Stimulated activated CD4-positive, alpha-beta T cell treated with anti-CD3 and anti-CD28 coated beads, Interleukin-2, amount 100 ng/mL, for 48 hours (primary cell): ENCODE measurements around the gene CAPS.

ENCODE experiments used
- DNase-seq, 2 donors: peaks; one replicate each; pipeline ENCODE4 v3.0.0-alpha.2; 2020

Gene CAPS

GRCh38 chr19:5892772-5893275 lies 21.2 kb upstream of the CAPS start:
- no peak for DNase-seq

- DNase-seq: no peak
Observed at GRCh38 chr19:5893296-5893903, 20.7 kb upstream of the CAPS start.

- DNase-seq: no peak
Observed at GRCh38 chr19:5893907-5894703, 19.9 kb upstream of the CAPS start.

- DNase-seq: no peak
Observed at GRCh38 chr19:5894704-5895349, 19.2 kb upstream of the CAPS start.

- no peak for DNase-seq
Observed at GRCh38 chr19:5895409-5895808, 18.6 kb upstream of the CAPS start.

GRCh38 chr19:5895890-5896289 lies 18.2 kb upstream of the CAPS start:
- no peak for DNase-seq

GRCh38 chr19:5896365-5897076 lies 17.5 kb upstream of the CAPS start:
- DNase-seq: no peak

GRCh38 chr19:5897189-5897969 lies 16.7 kb upstream of the CAPS start:
- DNase-seq: no peak

- no peak for DNase-seq
Observed at GRCh38 chr19:5899728-5900526, 14.1 kb upstream of the CAPS start.

- DNase-seq: no peak
Observed at GRCh38 chr19:5900976-5901375, 13.1 kb upstream of the CAPS start.

GRCh38 chr19:5903056-5903623 lies 10.9 kb upstream of the CAPS start:
- DNase-seq: no peak

GRCh38 chr19:5903624-5904351 lies 10.3 kb upstream of the CAPS start, which contains the start of gene NDUFA11:
NDUFA11 (minus strand) TSS chr19:5903790; CDS start chr19:5903708, 82 bp downstream.
- peak; percentile 95 to 98 for DNase-seq

- peak; percentile 99 for DNase-seq
Observed at GRCh38 chr19:5904352-5905113, 9.5 kb upstream of the CAPS start, which contains the start of gene VMAC. VMAC (plus strand) TSS chr19:5904872; CDS start chr19:5904891, 19 bp downstream.

GRCh38 chr19:5905114-5905778 lies 8.8 kb upstream of the CAPS start:
- DNase-seq: no peak

- no peak for DNase-seq
Observed at GRCh38 chr19:5907241-5907640, 6.8 kb upstream of the CAPS start.

GRCh38 chr19:5908773-5909442 lies 5.1 kb upstream of the CAPS start:
- DNase-seq: no peak

- no peak for DNase-seq
Observed at GRCh38 chr19:5910638-5910907, 3.5 kb upstream of the CAPS start.

GRCh38 chr19:5911366-5911765 lies 2.7 kb upstream of the CAPS start:
- no peak for DNase-seq
